NCI-H524 treated with DMSO at 0.1 percent for 48 hours (cell line): Measurements from ENCODE around the gene CACNA2D3.
"Not testable (repeated sequence)": the region's sequence is repeated elsewhere in the genome, so short reads cannot be mapped to it uniquely, and the experiment has no call there.

ENCODE experiments used
- DNase-seq: peaks from one replicate; lab custom pipeline; 2025; lab: John Stamatoyannopoulos, UW

The CACNA2D3 gene

GRCh38 chr3:54573858-54574257, 451.5 kb downstream of the CACNA2D3 start:
- DNase-seq = no peak

- DNase-seq = no peak
These were observed 452.7 kb downstream of the CACNA2D3 start for GRCh38 chr3:54574906-54575617.

GRCh38 chr3:54575618-54575960, 453.2 kb downstream of the CACNA2D3 start:
- no peak for DNase-seq

- no peak for DNase-seq
These were observed 455.0 kb downstream of the CACNA2D3 start for GRCh38 chr3:54577313-54577712.

- no peak for DNase-seq
These were observed 456.1 kb downstream of the CACNA2D3 start for GRCh38 chr3:54578417-54578816.

- DNase-seq = no peak
These were observed 458.1 kb downstream of the CACNA2D3 start for GRCh38 chr3:54580453-54580852.

- DNase-seq = no peak
These were observed 460.1 kb downstream of the CACNA2D3 start for GRCh38 chr3:54582424-54582823.

GRCh38 chr3:54591157-54591556, 468.8 kb downstream of the CACNA2D3 start:
- DNase-seq = no peak

GRCh38 chr3:54593653-54594052, 471.3 kb downstream of the CACNA2D3 start:
- no peak for DNase-seq

GRCh38 chr3:54596087-54596486, 473.7 kb downstream of the CACNA2D3 start:
- no peak for DNase-seq

GRCh38 chr3:54599716-54600115, 477.4 kb downstream of the CACNA2D3 start:
- DNase-seq = no peak

- peak; percentile 53 for DNase-seq
These were observed 478.3 kb downstream of the CACNA2D3 start for GRCh38 chr3:54600441-54601204.

GRCh38 chr3:54604495-54604894, 482.1 kb downstream of the CACNA2D3 start:
- no peak for DNase-seq

- no peak for DNase-seq
These were observed 485.7 kb downstream of the CACNA2D3 start for GRCh38 chr3:54608041-54608440.

GRCh38 chr3:54619053-54619452, 496.7 kb downstream of the CACNA2D3 start:
- no peak for DNase-seq

- no peak for DNase-seq
These were observed 497.2 kb downstream of the CACNA2D3 start for GRCh38 chr3:54619531-54619930.

- DNase-seq = peak; percentile 47
These were observed 498.8 kb downstream of the CACNA2D3 start for GRCh38 chr3:54621184-54621583.

- DNase-seq = no peak
These were observed 500.3 kb downstream of the CACNA2D3 start for GRCh38 chr3:54622678-54623077.

- DNase-seq = no peak
These were observed 503.7 kb downstream of the CACNA2D3 start for GRCh38 chr3:54625805-54626787.

GRCh38 chr3:54628888-54629441, 506.6 kb downstream of the CACNA2D3 start:
- DNase-seq = no peak

- no peak for DNase-seq
These were observed 507.8 kb downstream of the CACNA2D3 start for GRCh38 chr3:54630101-54630623.

- DNase-seq = not testable (repeated sequence)
These were observed 508.6 kb downstream of the CACNA2D3 start for GRCh38 chr3:54631001-54631400.
